GM12872 (cell line): ENCODE measurements around the gene MAPK7.

Experiments
- TF ChIP-seq, protein P1 (sequence below): IDR thresholded peaks from 3 replicates; pipeline ENCODE4 v1.5.1; 2011; ENCODE audit warnings: low read depth, mild to moderate bottlenecking, low read length, moderate library complexity; ENCODE audit not compliant: insufficient read depth

MAPK7 gene

DNA sequence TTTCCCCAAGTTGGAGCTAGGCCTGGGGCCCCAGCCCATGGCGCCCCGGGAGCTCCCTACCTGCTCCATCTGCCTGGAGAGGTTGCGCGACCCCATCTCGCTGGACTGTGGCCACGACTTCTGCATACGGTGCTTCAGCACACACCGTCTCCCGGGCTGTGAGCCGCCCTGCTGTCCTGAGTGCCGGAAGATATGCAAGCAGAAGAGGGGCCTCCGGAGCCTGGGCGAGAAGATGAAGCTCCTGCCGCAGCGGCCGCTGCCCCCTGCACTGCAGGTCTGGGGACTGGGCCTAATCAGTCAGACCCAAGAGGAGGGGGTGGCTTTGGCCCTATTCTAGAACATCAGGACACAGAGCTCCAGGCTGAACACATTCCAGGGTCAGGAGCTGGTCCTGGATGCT lies 34.2 kb downstream of the MAPK7 start:
- TF ChIP-seq, protein P1, sequence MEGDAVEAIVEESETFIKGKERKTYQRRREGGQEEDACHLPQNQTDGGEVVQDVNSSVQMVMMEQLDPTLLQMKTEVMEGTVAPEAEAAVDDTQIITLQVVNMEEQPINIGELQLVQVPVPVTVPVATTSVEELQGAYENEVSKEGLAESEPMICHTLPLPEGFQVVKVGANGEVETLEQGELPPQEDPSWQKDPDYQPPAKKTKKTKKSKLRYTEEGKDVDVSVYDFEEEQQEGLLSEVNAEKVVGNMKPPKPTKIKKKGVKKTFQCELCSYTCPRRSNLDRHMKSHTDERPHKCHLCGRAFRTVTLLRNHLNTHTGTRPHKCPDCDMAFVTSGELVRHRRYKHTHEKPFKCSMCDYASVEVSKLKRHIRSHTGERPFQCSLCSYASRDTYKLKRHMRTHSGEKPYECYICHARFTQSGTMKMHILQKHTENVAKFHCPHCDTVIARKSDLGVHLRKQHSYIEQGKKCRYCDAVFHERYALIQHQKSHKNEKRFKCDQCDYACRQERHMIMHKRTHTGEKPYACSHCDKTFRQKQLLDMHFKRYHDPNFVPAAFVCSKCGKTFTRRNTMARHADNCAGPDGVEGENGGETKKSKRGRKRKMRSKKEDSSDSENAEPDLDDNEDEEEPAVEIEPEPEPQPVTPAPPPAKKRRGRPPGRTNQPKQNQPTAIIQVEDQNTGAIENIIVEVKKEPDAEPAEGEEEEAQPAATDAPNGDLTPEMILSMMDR: no peak

DNA sequence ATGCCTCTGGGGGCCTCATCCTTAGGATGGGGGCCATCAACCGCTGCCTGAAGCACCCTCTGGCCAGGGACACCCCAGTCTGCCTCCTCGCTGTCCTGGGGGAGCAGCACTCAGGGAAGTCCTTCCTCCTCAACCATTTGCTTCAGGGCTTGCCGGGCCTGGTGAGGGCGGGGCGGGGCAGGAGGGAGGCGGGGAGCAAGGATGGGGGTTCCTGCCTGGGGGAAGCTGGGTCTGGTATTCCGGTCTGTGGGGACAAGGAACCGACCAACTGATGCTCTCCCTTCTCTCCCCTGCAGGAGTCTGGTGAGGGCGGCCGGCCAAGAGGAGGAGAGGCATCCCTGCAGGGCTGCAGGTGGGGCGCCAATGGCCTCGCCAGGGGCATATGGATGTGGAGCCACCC lies 34.7 kb downstream of the MAPK7 start:
- TF ChIP-seq, protein P1: no peak

DNA sequence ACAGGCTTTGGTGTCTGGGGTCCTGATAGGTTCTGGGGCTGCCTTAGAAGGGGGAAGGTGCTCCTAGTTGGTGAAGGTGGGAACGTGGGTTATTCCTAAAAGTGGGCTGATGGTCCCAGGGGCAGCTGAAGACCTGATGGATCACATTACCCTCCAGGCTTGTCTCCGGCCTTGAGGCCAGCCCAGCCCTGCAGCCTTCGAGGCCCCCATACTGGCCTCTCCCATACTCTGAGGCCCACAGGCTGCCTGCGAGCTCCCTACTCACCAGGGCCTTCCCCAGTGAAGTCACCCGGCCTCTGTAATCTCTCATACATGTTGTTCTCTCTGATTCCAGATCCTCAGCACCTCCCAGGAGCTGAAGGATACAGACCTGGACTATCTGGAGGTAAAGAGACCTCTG lies 35.5 kb downstream of the MAPK7 start:
- TF ChIP-seq, protein P1: no peak

DNA sequence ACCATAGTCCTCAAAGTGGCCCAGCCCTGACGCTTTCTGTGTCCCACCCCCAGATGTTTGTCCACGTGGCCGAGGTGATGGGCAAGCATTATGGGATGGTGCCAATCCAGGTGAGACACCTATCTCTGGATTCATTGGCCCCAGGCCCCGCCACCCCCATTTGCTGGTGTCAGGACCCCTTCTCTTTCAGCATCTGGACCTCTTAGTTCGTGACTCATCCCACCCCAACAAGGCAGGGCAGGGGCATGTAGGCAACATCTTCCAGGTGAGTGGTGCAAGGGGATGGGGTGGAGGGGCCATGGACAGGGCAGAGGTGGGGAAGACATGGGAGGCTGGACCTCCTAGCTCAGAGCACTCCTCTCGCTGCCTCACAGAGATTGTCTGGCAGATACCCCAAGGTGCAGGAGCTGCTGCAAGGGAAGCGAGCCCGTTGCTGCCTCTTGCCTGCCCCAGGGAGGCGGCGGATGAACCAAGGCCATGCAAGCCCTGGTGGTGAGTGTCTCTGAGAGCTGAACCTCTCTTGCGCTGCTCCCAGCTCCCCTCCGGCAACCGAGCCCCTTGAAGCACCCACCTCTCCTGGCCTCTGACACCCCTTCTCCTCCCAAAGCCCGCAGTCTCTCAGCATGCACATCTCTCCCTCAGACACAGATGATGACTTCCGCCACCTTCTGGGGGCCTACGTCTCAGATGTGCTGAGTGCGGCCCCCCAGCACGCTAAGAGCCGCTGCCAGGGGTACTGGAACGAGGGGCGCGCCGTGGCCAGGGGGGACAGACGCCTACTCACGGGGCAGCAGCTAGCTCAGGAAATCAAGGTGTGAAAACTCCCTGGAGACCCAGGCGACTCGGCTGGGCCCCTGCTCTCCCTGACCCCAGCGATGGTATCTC lies 36.3 kb downstream of the MAPK7 start:
- TF ChIP-seq, protein P1: no peak

DNA sequence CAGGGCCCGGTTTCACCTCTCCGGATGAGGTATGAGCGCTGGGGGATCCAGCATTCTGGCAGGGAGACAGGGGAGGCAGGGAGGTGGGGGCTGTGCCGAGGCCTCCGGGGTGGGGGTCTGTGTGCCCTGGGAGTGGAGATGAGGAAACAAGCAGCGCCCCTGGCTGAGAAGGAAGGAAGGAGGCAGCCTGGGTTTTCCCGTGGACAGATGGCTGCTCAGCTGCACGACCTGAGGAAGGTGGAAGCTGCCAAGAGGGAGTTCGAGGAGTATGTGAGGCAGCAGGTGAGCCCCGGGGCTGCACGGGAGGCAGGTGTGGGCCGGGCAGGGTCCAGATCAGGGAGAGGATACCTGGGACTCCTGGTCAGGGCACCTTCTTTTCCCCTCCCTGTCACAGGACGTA lies 37.0 kb downstream of the MAPK7 start:
- TF ChIP-seq, protein P1: no peak

DNA sequence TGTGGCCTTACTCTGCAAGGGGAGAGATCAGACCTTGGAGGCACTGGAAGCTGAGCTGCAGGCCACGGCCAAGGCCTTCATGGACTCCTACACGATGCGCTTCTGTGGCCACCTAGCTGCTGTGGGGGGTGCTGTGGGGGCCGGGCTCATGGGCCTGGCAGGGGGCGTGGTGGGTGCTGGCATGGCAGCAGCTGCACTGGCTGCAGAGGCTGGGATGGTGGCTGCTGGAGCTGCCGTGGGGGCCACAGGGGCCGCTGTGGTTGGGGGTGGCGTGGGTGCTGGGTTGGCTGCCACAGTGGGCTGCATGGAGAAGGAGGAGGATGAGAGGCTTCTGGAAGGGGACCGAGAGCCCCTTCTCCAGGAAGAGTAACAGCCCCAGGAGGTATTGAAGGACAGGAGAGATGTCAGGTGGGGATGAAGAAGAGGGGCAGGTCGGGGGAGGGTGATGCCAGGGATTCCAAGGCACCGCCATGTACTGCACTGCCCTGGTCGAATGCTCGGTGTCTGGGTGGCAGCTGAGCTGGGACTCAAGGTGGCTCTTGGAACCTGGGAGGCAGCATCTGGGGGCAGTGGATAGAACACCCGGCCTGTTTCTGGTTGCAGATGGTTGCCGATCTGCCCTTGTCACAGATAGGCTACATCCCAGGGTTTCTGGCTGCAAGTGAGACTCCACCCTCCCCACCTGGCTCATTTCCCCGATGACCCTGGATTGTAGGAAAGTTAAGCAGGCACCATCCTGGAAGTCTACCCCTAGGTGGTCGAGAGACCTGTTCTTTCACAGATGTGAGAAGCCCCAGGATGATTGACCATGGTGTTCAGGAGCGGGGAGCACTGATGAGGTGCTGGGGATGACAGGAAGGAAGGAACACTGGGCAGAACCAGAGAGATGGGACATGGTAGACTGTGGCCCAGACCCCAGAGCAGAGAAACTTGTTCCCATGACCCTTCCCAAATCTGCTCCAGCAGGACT lies 37.8 kb downstream of the MAPK7 start:
- TF ChIP-seq, protein P1: no peak

DNA sequence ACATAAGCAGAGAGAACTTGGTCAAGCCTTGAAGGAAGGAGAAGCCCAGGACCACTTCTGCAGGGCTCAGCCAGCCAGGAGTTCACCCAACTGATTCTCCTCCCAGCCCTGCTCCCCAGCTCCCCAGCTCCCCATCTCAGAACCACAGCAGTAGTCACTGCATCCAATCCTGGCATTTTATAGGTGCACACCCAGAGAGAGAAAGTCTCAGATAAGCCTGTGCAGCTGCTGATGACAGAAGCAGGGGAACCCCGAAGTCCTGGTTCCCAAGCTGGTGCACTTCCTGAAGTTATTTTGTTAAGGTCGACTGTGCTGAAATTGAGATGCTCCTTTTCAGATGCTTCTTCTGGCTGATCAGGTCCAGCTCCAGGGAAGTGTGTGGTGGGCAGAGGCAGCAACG lies 39.3 kb downstream of the MAPK7 start:
- TF ChIP-seq, protein P1: no peak
